Measurements from ENCODE around the gene TRABD2B.

TRABD2B gene

GRCh38 chr1:47926461-47926999, 70.7 kb downstream of the TRABD2B start:
- no peak for ATAC-seq
- Mint-ChIP-seq H3K9me3 (no peaks in the 10 kb centered on the region), H3K36me3 (no peaks in the 10 kb centered on the region), H3K4me3 (no peak overlapping the region), H3K4me1 (no peaks in the 10 kb centered on the region), H3K27ac (no peak overlapping the region)
- DNase-seq (ENCODE audit: low spot score in 2 of 2) = no peak

GRCh38 chr1:47924270-47925048, 72.7 kb downstream of the TRABD2B start:
- Mint-ChIP-seq H3K36me3 (no peaks in the 10 kb centered on the region), H3K9me3 (no peaks in the 10 kb centered on the region), H3K4me1 (no peaks in the 10 kb centered on the region), H3K4me3 (no peak overlapping the region), H3K27ac (no peak overlapping the region)
- ATAC-seq (no peak), DNase-seq (ENCODE audit: low spot score in 2 of 2) (no peak)

- H3K27ac Mint-ChIP-seq = no peak overlapping the region
- H3K4me3 Mint-ChIP-seq = no peak overlapping the region
- no peaks in the 10 kb centered on the region for H3K36me3 Mint-ChIP-seq
- no peaks in the 10 kb centered on the region for H3K4me1 Mint-ChIP-seq
- DNase-seq (ENCODE audit: low spot score in 2 of 2) (no peak), ATAC-seq (no peak)
- H3K9me3 Mint-ChIP-seq = no peaks in the 10 kb centered on the region
These were observed 75.2 kb downstream of the TRABD2B start for GRCh38 chr1:47921935-47922415.

- DNase-seq (ENCODE audit: low spot score in 2 of 2) (no peak), ATAC-seq (peak; percentile 4)
- no peaks in the 10 kb centered on the region for H3K4me1 Mint-ChIP-seq
- H3K36me3 Mint-ChIP-seq = no peaks in the 10 kb centered on the region
- no peak overlapping the region for H3K4me3 Mint-ChIP-seq
- no peaks in the 10 kb centered on the region for H3K9me3 Mint-ChIP-seq
- H3K27ac Mint-ChIP-seq = no peak overlapping the region
These were observed 77.9 kb downstream of the TRABD2B start for GRCh38 chr1:47919113-47919833.

- Mint-ChIP-seq H3K36me3 (no peaks in the 10 kb centered on the region), H3K4me3 (no peak overlapping the region), H3K9me3 (no peaks in the 10 kb centered on the region), H3K4me1 (no peaks in the 10 kb centered on the region), H3K27ac (no peak overlapping the region)
- DNase-seq (ENCODE audit: low spot score in 2 of 2) (no peak), ATAC-seq (no peak)
These were observed 78.8 kb downstream of the TRABD2B start for GRCh38 chr1:47918257-47918867.

- DNase-seq (ENCODE audit: low spot score in 2 of 2) = no peak
These were observed 79.5 kb downstream of the TRABD2B start for GRCh38 chr1:47917687-47918086.

GRCh38 chr1:47915677-47916353, 81.4 kb downstream of the TRABD2B start:
- Mint-ChIP-seq H3K4me3 (no peak overlapping the region), H3K36me3 (no peaks in the 10 kb centered on the region), H3K27ac (no peak overlapping the region), H3K4me1 (no peaks in the 10 kb centered on the region), H3K9me3 (no peaks in the 10 kb centered on the region)
- no peak for DNase-seq (ENCODE audit: low spot score in 2 of 2)
- ATAC-seq = no peak

More at GRCh38 chr1:47917687-47918086, 79.5 kb downstream of the TRABD2B start:
- Mint-ChIP-seq H3K4me3 (no peak overlapping the region), H3K9me3 (no peaks in the 10 kb centered on the region), H3K36me3 (no peaks in the 10 kb centered on the region), H3K4me1 (no peaks in the 10 kb centered on the region), H3K27ac (no peak overlapping the region)
- ATAC-seq = no peak

- Mint-ChIP-seq H3K4me1 (no peaks in the 10 kb centered on the region), H3K27ac (no peak overlapping the region), H3K4me3 (no peak overlapping the region), H3K36me3 (no peaks in the 10 kb centered on the region), H3K9me3 (no peaks in the 10 kb centered on the region)
- DNase-seq (ENCODE audit: low spot score in 2 of 2) = no peak
- ATAC-seq = no peak
These were observed 82.1 kb downstream of the TRABD2B start for GRCh38 chr1:47914952-47915676.

- ATAC-seq (no peak), DNase-seq (ENCODE audit: low spot score in 2 of 2) (no peak)
- no peaks in the 10 kb centered on the region for H3K4me1 Mint-ChIP-seq
- H3K9me3 Mint-ChIP-seq = no peaks in the 10 kb centered on the region
- H3K36me3 Mint-ChIP-seq = no peaks in the 10 kb centered on the region
- H3K4me3 Mint-ChIP-seq = no peak overlapping the region
- H3K27ac Mint-ChIP-seq = no peak overlapping the region
These were observed 82.8 kb downstream of the TRABD2B start for GRCh38 chr1:47914218-47914938.

GRCh38 chr1:47913225-47913823, 83.9 kb downstream of the TRABD2B start:
- Mint-ChIP-seq H3K36me3 (no peaks in the 10 kb centered on the region), H3K27ac (no peak overlapping the region), H3K4me3 (no peak overlapping the region), H3K9me3 (peaks cover 2% of the 10 kb centered on the region), H3K4me1 (no peaks in the 10 kb centered on the region)
- ATAC-seq (no peak), DNase-seq (ENCODE audit: low spot score in 2 of 2) (no peak)

GRCh38 chr1:47912756-47913155, 84.4 kb downstream of the TRABD2B start:
- Mint-ChIP-seq H3K9me3 (peaks cover 2% of the 10 kb centered on the region), H3K27ac (no peak overlapping the region), H3K4me1 (no peaks in the 10 kb centered on the region), H3K36me3 (no peaks in the 10 kb centered on the region), H3K4me3 (no peak overlapping the region)
- no peak for ATAC-seq
- DNase-seq (ENCODE audit: low spot score in 2 of 2) = no peak

GRCh38 chr1:47911892-47912291, 85.3 kb downstream of the TRABD2B start:
- Mint-ChIP-seq H3K27ac (no peak overlapping the region), H3K4me3 (no peak overlapping the region), H3K36me3 (no peaks in the 10 kb centered on the region), H3K4me1 (no peaks in the 10 kb centered on the region), H3K9me3 (peaks cover 2% of the 10 kb centered on the region)
- ATAC-seq (no peak), DNase-seq (ENCODE audit: low spot score in 2 of 2) (no peak)

GRCh38 chr1:47911424-47911823, 85.8 kb downstream of the TRABD2B start:
- Mint-ChIP-seq H3K36me3 (no peaks in the 10 kb centered on the region), H3K9me3 (peaks cover 2% of the 10 kb centered on the region), H3K4me3 (no peak overlapping the region), H3K4me1 (no peaks in the 10 kb centered on the region), H3K27ac (no peak overlapping the region)
- DNase-seq (ENCODE audit: low spot score in 2 of 2) (no peak), ATAC-seq (no peak)

- ATAC-seq (no peak), DNase-seq (ENCODE audit: low spot score in 2 of 2) (no peak)
- H3K36me3 Mint-ChIP-seq = no peaks in the 10 kb centered on the region
- H3K27ac Mint-ChIP-seq = no peak overlapping the region
- peaks cover 2% of the 10 kb centered on the region for H3K9me3 Mint-ChIP-seq
- no peaks in the 10 kb centered on the region for H3K4me1 Mint-ChIP-seq
- H3K4me3 Mint-ChIP-seq = no peak overlapping the region
These were observed 88.9 kb downstream of the TRABD2B start for GRCh38 chr1:47908258-47908657.
